IPS-15b (cell line): ENCODE measurements around the gene OTUD5.
"Not testable (repeated sequence)": the region's sequence is repeated elsewhere in the genome, so short reads cannot be mapped to it uniquely, and the experiment has no call there.

ENCODE experiments used
- H3K27me3 ChIP-seq: one replicate; pipeline ENCODE4 v1.6.1; 2013; ENCODE audit warnings: low read length; ENCODE audit not compliant: control insufficient read depth, insufficient read depth
- H3K36me3 ChIP-seq: one replicate; pipeline ENCODE4 v1.6.1; 2013; ENCODE audit warnings: low read length; ENCODE audit not compliant: control insufficient read depth, insufficient read depth
- H3K4me1 ChIP-seq: one replicate; pipeline ENCODE4 v1.6.1; 2013; ENCODE audit warnings: mild to moderate bottlenecking, low read length; ENCODE audit not compliant: control insufficient read depth, insufficient read depth
- H3K4me3 ChIP-seq: one replicate; pipeline ENCODE4 v1.5.1; 2013; ENCODE audit warnings: low read depth, low read length
- H3K9ac ChIP-seq: one replicate; pipeline ENCODE4 v1.6.1; 2013; ENCODE audit warnings: low read depth, mild to moderate bottlenecking, low read length
- H3K9me3 ChIP-seq: one replicate; pipeline ENCODE4 v1.6.1; 2013; ENCODE audit warnings: mild to moderate bottlenecking, low read length; ENCODE audit not compliant: control insufficient read depth, insufficient read depth

OTUD5 gene

DNA sequence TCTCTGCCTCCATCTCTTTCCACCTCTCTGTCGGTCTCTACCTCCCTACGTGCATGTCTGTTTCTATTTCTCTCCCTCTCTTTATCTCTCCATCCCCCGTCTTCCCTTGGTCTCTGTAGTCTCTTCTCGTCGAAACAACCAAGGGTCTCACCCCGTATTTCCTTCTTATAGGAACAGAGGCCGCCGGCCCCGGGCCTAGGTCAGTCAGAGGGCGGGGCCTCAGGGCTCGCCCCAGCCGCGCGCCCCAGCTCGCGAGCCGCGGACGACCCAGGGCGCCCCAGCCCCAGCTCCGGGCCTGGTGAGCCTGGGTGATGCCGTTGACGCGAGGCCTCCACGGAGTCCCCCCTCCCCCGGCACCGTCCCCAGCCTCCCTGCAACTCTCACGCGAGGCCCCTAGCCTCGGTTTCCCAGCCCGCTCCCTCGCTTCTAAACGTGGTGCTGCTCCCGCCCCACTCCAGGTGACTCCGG is 66.4 kb downstream of the OTUD5 start:
- no peaks in the 10 kb centered on the region for H3K9me3 ChIP-seq
- peaks cover 12% of the 10 kb centered on the region for H3K36me3 ChIP-seq
- no peak overlapping the region for H3K9ac ChIP-seq
- peak overlapping the region; percentile 65 for H3K4me3 ChIP-seq
- peaks cover 2% of the 10 kb centered on the region for H3K4me1 ChIP-seq
- no peaks in the 10 kb centered on the region for H3K27me3 ChIP-seq

- no peak overlapping the region for H3K9ac ChIP-seq
Observed at GRCh38 chrX:48890296-48890925, 67.0 kb downstream of the OTUD5 start.

GRCh38 chrX:48886586-48886985 is 70.8 kb downstream of the OTUD5 start:
- not testable (repeated sequence) for H3K36me3 ChIP-seq, H3K27me3 ChIP-seq, H3K4me3 ChIP-seq, H3K9ac ChIP-seq, H3K4me1 ChIP-seq, H3K9me3 ChIP-seq

More at GRCh38 chrX:48890296-48890925, 67.0 kb downstream of the OTUD5 start:
- Histone ChIP-seq H3K9me3 (no peaks in the 10 kb centered on the region), H3K27me3 (no peaks in the 10 kb centered on the region), H3K36me3 (peaks cover 10% of the 10 kb centered on the region), H3K4me3 (peak overlapping the region; percentile 65), H3K4me1 (peaks cover 2% of the 10 kb centered on the region)

DNA sequence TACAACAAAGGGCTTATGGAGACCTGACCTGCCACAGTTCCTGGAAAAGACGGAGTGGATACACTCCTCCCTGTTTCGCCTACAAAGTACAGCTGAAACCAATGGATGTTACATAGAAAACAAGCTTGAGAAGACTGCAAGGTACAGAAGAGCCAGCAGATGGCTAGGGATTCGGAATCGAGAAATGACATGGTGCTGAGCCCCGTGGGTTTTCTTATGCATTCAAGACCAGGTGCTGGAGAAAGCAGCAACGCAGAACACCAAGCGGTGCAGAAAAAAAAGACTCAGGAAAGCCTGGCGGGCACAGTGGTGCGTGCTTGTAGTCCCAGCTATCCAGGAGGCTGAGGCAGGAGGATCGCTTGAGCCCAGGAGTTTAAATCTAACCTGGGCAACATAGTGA is 73.7 kb downstream of the OTUD5 start:
- Histone ChIP-seq H3K9ac (no peak overlapping the region), H3K4me1 (no peaks in the 10 kb centered on the region), H3K9me3 (no peaks in the 10 kb centered on the region), H3K36me3 (no peaks in the 10 kb centered on the region), H3K27me3 (no peaks in the 10 kb centered on the region), H3K4me3 (no peak overlapping the region)

DNA sequence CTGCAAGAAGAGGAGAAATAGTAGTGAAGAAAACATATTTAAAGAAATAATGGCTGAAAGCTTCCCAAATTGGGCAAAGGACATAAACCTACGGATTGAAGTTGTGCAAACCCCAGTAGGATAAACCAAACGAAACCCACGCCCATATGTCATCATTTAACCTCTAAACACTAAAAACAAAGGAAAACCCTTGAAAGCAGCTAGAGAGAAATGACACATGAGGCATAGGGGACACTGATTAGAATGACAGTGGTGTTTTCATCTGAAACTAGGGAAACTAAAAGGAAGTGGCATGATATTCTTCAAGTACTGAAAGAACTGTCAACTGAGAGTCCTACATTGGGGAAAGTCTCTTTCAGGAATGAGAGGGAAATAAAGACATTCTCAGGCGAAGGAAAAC is 80.5 kb downstream of the OTUD5 start:
- not testable (repeated sequence) for H3K4me3 ChIP-seq, H3K36me3 ChIP-seq, H3K27me3 ChIP-seq, H3K4me1 ChIP-seq, H3K9me3 ChIP-seq, H3K9ac ChIP-seq
